ENCODE measurements around the gene NKX6-2.

Gene NKX6-2

GRCh38 chr10:132788180-132788830 is 2.4 kb upstream of the NKX6-2 start:
- Histone ChIP-seq H3K27ac (ENCODE audit: insufficient read depth, low read depth, low read length, poor library complexity, severe bottlenecking) (no peak overlapping the region), H3K27me3 (ENCODE audit: control insufficient read depth, insufficient read depth, low read length, poor library complexity, severe bottlenecking) (peaks cover 84% of the 10 kb centered on the region), H3K4me3 (ENCODE audit: insufficient read depth, low read depth, low read length) (peak overlapping the region; percentile 2), H3K4me1 (ENCODE audit: control insufficient read depth, insufficient read depth, low read length) (peaks cover 15% of the 10 kb centered on the region), H3K9me3 (ENCODE audit: control insufficient read depth, low read length) (no peaks in the 10 kb centered on the region), H3K36me3 (ENCODE audit: control insufficient read depth, insufficient read depth, low read length) (no peaks in the 10 kb centered on the region)
- 2 to 3% methylated on average over 79 of the region's 79 CpGs for WGBS, 2 experiments

GRCh38 chr10:132787495-132788179 is 1.7 kb upstream of the NKX6-2 start:
- H3K27ac ChIP-seq (ENCODE audit: insufficient read depth, low read depth, low read length, poor library complexity, severe bottlenecking) = no peak overlapping the region
- no peaks in the 10 kb centered on the region for H3K9me3 ChIP-seq (ENCODE audit: control insufficient read depth, low read length)
- peaks cover 91% of the 10 kb centered on the region for H3K27me3 ChIP-seq (ENCODE audit: control insufficient read depth, insufficient read depth, low read length, poor library complexity, severe bottlenecking)
- H3K36me3 ChIP-seq (ENCODE audit: control insufficient read depth, insufficient read depth, low read length) = no peaks in the 10 kb centered on the region
- H3K4me3 ChIP-seq (ENCODE audit: insufficient read depth, low read depth, low read length) = no peak overlapping the region
- H3K4me1 ChIP-seq (ENCODE audit: control insufficient read depth, insufficient read depth, low read length) = peaks cover 15% of the 10 kb centered on the region
- WGBS, 2 experiments = 2% methylated on average over 80 of the region's 80 CpGs

- peaks cover 15% of the 10 kb centered on the region for H3K4me1 ChIP-seq (ENCODE audit: control insufficient read depth, insufficient read depth, low read length)
- no peak overlapping the region for H3K4me3 ChIP-seq (ENCODE audit: insufficient read depth, low read depth, low read length)
- WGBS, 2 experiments = 4 to 5% methylated on average over 80 of the region's 80 CpGs
These were observed 1.0 kb upstream of the NKX6-2 start for GRCh38 chr10:132786884-132787494.

GRCh38 chr10:132786476-132786883 is 533 bp upstream of the NKX6-2 start:
- no peaks in the 10 kb centered on the region for H3K36me3 ChIP-seq (ENCODE audit: control insufficient read depth, insufficient read depth, low read length)
- no peak overlapping the region for H3K27ac ChIP-seq (ENCODE audit: insufficient read depth, low read depth, low read length, poor library complexity, severe bottlenecking)
- no peaks in the 10 kb centered on the region for H3K9me3 ChIP-seq (ENCODE audit: control insufficient read depth, low read length)
- no peak overlapping the region for H3K4me3 ChIP-seq (ENCODE audit: insufficient read depth, low read depth, low read length)
- H3K27me3 ChIP-seq (ENCODE audit: control insufficient read depth, insufficient read depth, low read length, poor library complexity, severe bottlenecking) = peaks cover 99% of the 10 kb centered on the region
- peaks cover 15% of the 10 kb centered on the region for H3K4me1 ChIP-seq (ENCODE audit: control insufficient read depth, insufficient read depth, low read length)
- 8 to 9% methylated on average over 58 of the region's 58 CpGs for WGBS, 2 experiments

More at GRCh38 chr10:132786884-132787494, 1.0 kb upstream of the NKX6-2 start:
- Histone ChIP-seq H3K36me3 (ENCODE audit: control insufficient read depth, insufficient read depth, low read length) (no peaks in the 10 kb centered on the region), H3K27ac (ENCODE audit: insufficient read depth, low read depth, low read length, poor library complexity, severe bottlenecking) (no peak overlapping the region), H3K27me3 (ENCODE audit: control insufficient read depth, insufficient read depth, low read length, poor library complexity, severe bottlenecking) (peaks cover 97% of the 10 kb centered on the region), H3K9me3 (ENCODE audit: control insufficient read depth, low read length) (no peaks in the 10 kb centered on the region)

GRCh38 chr10:132784866-132785722 is 853 bp downstream of the NKX6-2 start:
- 4% methylated on average over 111 of the region's 111 CpGs for WGBS, 2 experiments
- Histone ChIP-seq H3K27ac (ENCODE audit: insufficient read depth, low read depth, low read length, poor library complexity, severe bottlenecking) (no peak overlapping the region), H3K27me3 (ENCODE audit: control insufficient read depth, insufficient read depth, low read length, poor library complexity, severe bottlenecking) (peaks cover 91% of the 10 kb centered on the region), H3K4me1 (ENCODE audit: control insufficient read depth, insufficient read depth, low read length) (peaks cover 15% of the 10 kb centered on the region), H3K9me3 (ENCODE audit: control insufficient read depth, low read length) (no peaks in the 10 kb centered on the region), H3K36me3 (ENCODE audit: control insufficient read depth, insufficient read depth, low read length) (no peaks in the 10 kb centered on the region), H3K4me3 (ENCODE audit: insufficient read depth, low read depth, low read length) (no peak overlapping the region)

GRCh38 chr10:132783940-132784865 is 1.7 kb downstream of the NKX6-2 start:
- no peak overlapping the region for H3K4me3 ChIP-seq (ENCODE audit: insufficient read depth, low read depth, low read length)
- H3K9me3 ChIP-seq (ENCODE audit: control insufficient read depth, low read length) = no peaks in the 10 kb centered on the region
- WGBS, 2 experiments = 3 to 4% methylated on average over 106 of the region's 106 CpGs
- H3K4me1 ChIP-seq (ENCODE audit: control insufficient read depth, insufficient read depth, low read length) = peaks cover 12% of the 10 kb centered on the region
- H3K27me3 ChIP-seq (ENCODE audit: control insufficient read depth, insufficient read depth, low read length, poor library complexity, severe bottlenecking) = peaks cover 82% of the 10 kb centered on the region
- H3K36me3 ChIP-seq (ENCODE audit: control insufficient read depth, insufficient read depth, low read length) = no peaks in the 10 kb centered on the region
- H3K27ac ChIP-seq (ENCODE audit: insufficient read depth, low read depth, low read length, poor library complexity, severe bottlenecking) = no peak overlapping the region

GRCh38 chr10:132783165-132783939 is 2.6 kb downstream of the NKX6-2 start:
- H3K27me3 ChIP-seq (ENCODE audit: control insufficient read depth, insufficient read depth, low read length, poor library complexity, severe bottlenecking) = peaks cover 73% of the 10 kb centered on the region
- no peak overlapping the region for H3K27ac ChIP-seq (ENCODE audit: insufficient read depth, low read depth, low read length, poor library complexity, severe bottlenecking)
- no peaks in the 10 kb centered on the region for H3K9me3 ChIP-seq (ENCODE audit: control insufficient read depth, low read length)
- H3K4me1 ChIP-seq (ENCODE audit: control insufficient read depth, insufficient read depth, low read length) = peaks cover 6% of the 10 kb centered on the region
- 8% methylated on average over 30 of the region's 30 CpGs for WGBS, 2 experiments
- H3K4me3 ChIP-seq (ENCODE audit: insufficient read depth, low read depth, low read length) = no peak overlapping the region
- no peaks in the 10 kb centered on the region for H3K36me3 ChIP-seq (ENCODE audit: control insufficient read depth, insufficient read depth, low read length)

GRCh38 chr10:132781556-132781955 is 4.4 kb downstream of the NKX6-2 start:
- no peak overlapping the region for H3K27ac ChIP-seq (ENCODE audit: insufficient read depth, low read depth, low read length, poor library complexity, severe bottlenecking)
- H3K36me3 ChIP-seq (ENCODE audit: control insufficient read depth, insufficient read depth, low read length) = no peaks in the 10 kb centered on the region
- H3K9me3 ChIP-seq (ENCODE audit: control insufficient read depth, low read length) = no peaks in the 10 kb centered on the region
- 93% methylated on average over 20 of the region's 20 CpGs for WGBS, 2 experiments
- no peaks in the 10 kb centered on the region for H3K4me1 ChIP-seq (ENCODE audit: control insufficient read depth, insufficient read depth, low read length)
- H3K4me3 ChIP-seq (ENCODE audit: insufficient read depth, low read depth, low read length) = no peak overlapping the region
- H3K27me3 ChIP-seq (ENCODE audit: control insufficient read depth, insufficient read depth, low read length, poor library complexity, severe bottlenecking) = peaks cover 55% of the 10 kb centered on the region

GRCh38 chr10:132780356-132780755 is 5.6 kb downstream of the NKX6-2 start:
- Histone ChIP-seq H3K27ac (ENCODE audit: insufficient read depth, low read depth, low read length, poor library complexity, severe bottlenecking) (no peak overlapping the region), H3K4me1 (ENCODE audit: control insufficient read depth, insufficient read depth, low read length) (no peaks in the 10 kb centered on the region), H3K27me3 (ENCODE audit: control insufficient read depth, insufficient read depth, low read length, poor library complexity, severe bottlenecking) (peaks cover 45% of the 10 kb centered on the region), H3K9me3 (ENCODE audit: control insufficient read depth, low read length) (no peaks in the 10 kb centered on the region), H3K36me3 (ENCODE audit: control insufficient read depth, insufficient read depth, low read length) (no peaks in the 10 kb centered on the region), H3K4me3 (ENCODE audit: insufficient read depth, low read depth, low read length) (no peak overlapping the region)
- WGBS, 2 experiments = 91 to 93% methylated on average over 12 of the region's 12 CpGs

Measured in ectodermal cell (in vitro differentiated cells).